NCI-H2227 (cell line): ENCODE measurements around the gene SLC30A4.
"Not testable (repeated sequence)": the region's sequence is repeated elsewhere in the genome, so short reads cannot be mapped to it uniquely, and the experiment has no call there.

Experiments
- DNase-seq: peaks from one replicate; lab custom pipeline; 2025; ENCODE audit not compliant: unreplicated experiment; lab: John Stamatoyannopoulos, UW

SLC30A4 gene

GRCh38 chr15:45522328-45523165 is at the start of gene SLC30A4:
Gene SLC30A4, minus strand, starts transcription at chr15:45522755. Its CDS starts 401 bp downstream, at chr15:45522354.
- peak; percentile 80 for DNase-seq

- no peak for DNase-seq
Measured at GRCh38 chr15:45555934-45556608, 33.5 kb upstream of the SLC30A4 start.

GRCh38 chr15:45551676-45552075 is 29.1 kb upstream of the SLC30A4 start:
- no peak for DNase-seq

- DNase-seq, result no peak
Measured at GRCh38 chr15:45550436-45550835, 27.9 kb upstream of the SLC30A4 start.

- no peak for DNase-seq
Measured at GRCh38 chr15:45549541-45550220, 27.1 kb upstream of the SLC30A4 start.

GRCh38 chr15:45548753-45549520 is 26.4 kb upstream of the SLC30A4 start:
- DNase-seq, result no peak

- DNase-seq, result no peak
Measured at GRCh38 chr15:45546789-45547188, 24.2 kb upstream of the SLC30A4 start.

- no peak for DNase-seq
Measured at GRCh38 chr15:45544266-45545023, 21.9 kb upstream of the SLC30A4 start.

GRCh38 chr15:45543051-45543450 is 20.5 kb upstream of the SLC30A4 start:
- no peak for DNase-seq

- DNase-seq, result no peak
Measured at GRCh38 chr15:45540531-45540930, 18.0 kb upstream of the SLC30A4 start.

GRCh38 chr15:45539680-45540079 is 17.1 kb upstream of the SLC30A4 start:
- DNase-seq, result no peak

GRCh38 chr15:45536934-45537333 is 14.4 kb upstream of the SLC30A4 start:
- no peak for DNase-seq

- no peak for DNase-seq
Measured at GRCh38 chr15:45535486-45536042, 13.0 kb upstream of the SLC30A4 start.

- no peak for DNase-seq
Measured at GRCh38 chr15:45534821-45535220, 12.3 kb upstream of the SLC30A4 start.

GRCh38 chr15:45532892-45533291 is 10.3 kb upstream of the SLC30A4 start:
- DNase-seq, result not testable (repeated sequence)

GRCh38 chr15:45529613-45530012 is 7.1 kb upstream of the SLC30A4 start:
- DNase-seq, result no peak

GRCh38 chr15:45527086-45527485 is 4.5 kb upstream of the SLC30A4 start:
- no peak for DNase-seq

GRCh38 chr15:45523166-45523460 is 558 bp upstream of the SLC30A4 start:
- no peak for DNase-seq

GRCh38 chr15:45521596-45522327 is 793 bp downstream of the SLC30A4 start:
- no peak for DNase-seq
